Measurements from ENCODE around the gene ARHGEF28. TPM values are rescaled to one million over a fixed set of nuclear protein-coding genes. Genes with fewer than 3 reads are reported as not detected.

ARHGEF28 gene
- total and polyA plus RNA-seq, 8 donors: 13.9 to 156 (median 55.7) TPM

- no peak overlapping the region for H3K4me3 ChIP-seq
- H3K9me3 ChIP-seq: no peaks in the 10 kb centered on the region
- intact Hi-C loops (cut with DNase I; ENCODE audit: low total_unique reads): no loop called here
- no peaks in the 10 kb centered on the region for H3K36me3 ChIP-seq
- WGBS, 5 donors: 36 to 62% (median 60%) methylated on average over 3 of the region's 3 CpGs
- H3K4me1 ChIP-seq: peaks cover 23 to 43% (median 37%) of the 10 kb centered on the region in 4 donors
- no peaks in the 10 kb centered on the region for H3K27me3 ChIP-seq
- TF ChIP-seq POLR2AphosphoS5 (IDR thresholded peaks at IDR 0.05): no peak
- TF ChIP-seq, protein P1, sequence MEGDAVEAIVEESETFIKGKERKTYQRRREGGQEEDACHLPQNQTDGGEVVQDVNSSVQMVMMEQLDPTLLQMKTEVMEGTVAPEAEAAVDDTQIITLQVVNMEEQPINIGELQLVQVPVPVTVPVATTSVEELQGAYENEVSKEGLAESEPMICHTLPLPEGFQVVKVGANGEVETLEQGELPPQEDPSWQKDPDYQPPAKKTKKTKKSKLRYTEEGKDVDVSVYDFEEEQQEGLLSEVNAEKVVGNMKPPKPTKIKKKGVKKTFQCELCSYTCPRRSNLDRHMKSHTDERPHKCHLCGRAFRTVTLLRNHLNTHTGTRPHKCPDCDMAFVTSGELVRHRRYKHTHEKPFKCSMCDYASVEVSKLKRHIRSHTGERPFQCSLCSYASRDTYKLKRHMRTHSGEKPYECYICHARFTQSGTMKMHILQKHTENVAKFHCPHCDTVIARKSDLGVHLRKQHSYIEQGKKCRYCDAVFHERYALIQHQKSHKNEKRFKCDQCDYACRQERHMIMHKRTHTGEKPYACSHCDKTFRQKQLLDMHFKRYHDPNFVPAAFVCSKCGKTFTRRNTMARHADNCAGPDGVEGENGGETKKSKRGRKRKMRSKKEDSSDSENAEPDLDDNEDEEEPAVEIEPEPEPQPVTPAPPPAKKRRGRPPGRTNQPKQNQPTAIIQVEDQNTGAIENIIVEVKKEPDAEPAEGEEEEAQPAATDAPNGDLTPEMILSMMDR (IDR thresholded peaks at IDR 0.05): no peak
- no peak for TF ChIP-seq EP300 (IDR thresholded peaks at IDR 0.05)
- no peak for TF ChIP-seq POLR2A (IDR thresholded peaks at IDR 0.05)
- no peak overlapping the region for H3K27ac ChIP-seq
- DNase-seq: no peak
Observed at GRCh38 chr5:73729329-73729728, 103.3 kb downstream of the ARHGEF28 start.

GRCh38 chr5:73732045-73732444 lies 106.0 kb downstream of the ARHGEF28 start:
- intact Hi-C loops (cut with DNase I; ENCODE audit: low total_unique reads): no loop called here
- H3K4me3 ChIP-seq: no peak overlapping the region
- no peak overlapping the region for H3K27ac ChIP-seq
- 84 to 96% (median 93%) methylated on average over 2 of the region's 2 CpGs for WGBS, 5 donors
- H3K4me1 ChIP-seq: peaks cover 13 to 28% (median 20%) of the 10 kb centered on the region in 4 donors
- H3K9me3 ChIP-seq: no peaks in the 10 kb centered on the region
- no peaks in the 10 kb centered on the region for H3K36me3 ChIP-seq
- no peaks in the 10 kb centered on the region for H3K27me3 ChIP-seq
- no peak for TF ChIP-seq EP300 (IDR thresholded peaks at IDR 0.05)
- no peak for TF ChIP-seq POLR2AphosphoS5 (IDR thresholded peaks at IDR 0.05)
- no peak for TF ChIP-seq POLR2A (IDR thresholded peaks at IDR 0.05)
- TF ChIP-seq, protein P1 (IDR thresholded peaks at IDR 0.05): no peak
- no peak for DNase-seq

DNA sequence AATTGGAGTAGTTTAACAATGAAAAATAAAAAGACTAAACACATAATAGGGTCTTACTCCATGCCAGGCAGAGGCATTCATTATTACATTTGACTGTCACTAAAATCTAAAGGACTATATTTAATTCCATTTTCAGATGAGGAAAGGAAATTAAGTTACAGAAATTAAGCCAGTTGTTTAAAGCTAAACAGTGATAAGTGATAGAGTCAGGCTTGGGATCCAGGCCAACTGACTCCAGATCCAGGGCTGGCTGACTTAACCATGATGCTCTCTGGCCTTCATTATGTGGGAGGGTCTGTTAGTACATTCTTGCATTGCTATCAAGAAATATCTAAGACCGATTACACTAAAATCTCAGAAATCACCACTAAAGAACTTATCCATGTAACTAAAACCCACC lies 107.2 kb downstream of the ARHGEF28 start:
- no peaks in the 10 kb centered on the region for H3K36me3 ChIP-seq
- peak in 1 of 2 donors; percentile 71 for DNase-seq
- H3K27me3 ChIP-seq: no peaks in the 10 kb centered on the region
- H3K27ac ChIP-seq: no peak overlapping the region
- intact Hi-C loops (cut with DNase I; ENCODE audit: low total_unique reads): no loop called here
- H3K4me1 ChIP-seq: peaks cover 8 to 16% (median 10%) of the 10 kb centered on the region in 4 donors
- no peak overlapping the region for H3K4me3 ChIP-seq
- WGBS, 5 donors: 58 to 71% (median 67%) methylated on average over 1 of the region's 1 CpG
- H3K9me3 ChIP-seq: no peaks in the 10 kb centered on the region
- TF ChIP-seq EP300 (IDR thresholded peaks at IDR 0.05) (no peak), POLR2A (IDR thresholded peaks at IDR 0.05) (no peak), POLR2AphosphoS5 (IDR thresholded peaks at IDR 0.05) (no peak)
- TF ChIP-seq, protein P1 (IDR thresholded peaks at IDR 0.05): no peak

- Histone ChIP-seq H3K36me3 (no peaks in the 10 kb centered on the region), H3K27me3 (no peaks in the 10 kb centered on the region), H3K4me1 (peaks cover 0 to 6% (median 0%) of the 10 kb centered on the region in 4 donors), H3K27ac (no peak overlapping the region), H3K4me3 (no peak overlapping the region), H3K9me3 (no peaks in the 10 kb centered on the region)
- intact Hi-C loops (cut with DNase I; ENCODE audit: low total_unique reads): no loop called here
- DNase-seq: no peak
- TF ChIP-seq POLR2A (IDR thresholded peaks at IDR 0.05) (no peak), EP300 (IDR thresholded peaks at IDR 0.05) (no peak)
- WGBS, 5 donors: 45 to 93% (median 71%) methylated on average over 4 of the region's 4 CpGs
Observed at GRCh38 chr5:73735032-73735734, 109.2 kb downstream of the ARHGEF28 start.

DNA sequence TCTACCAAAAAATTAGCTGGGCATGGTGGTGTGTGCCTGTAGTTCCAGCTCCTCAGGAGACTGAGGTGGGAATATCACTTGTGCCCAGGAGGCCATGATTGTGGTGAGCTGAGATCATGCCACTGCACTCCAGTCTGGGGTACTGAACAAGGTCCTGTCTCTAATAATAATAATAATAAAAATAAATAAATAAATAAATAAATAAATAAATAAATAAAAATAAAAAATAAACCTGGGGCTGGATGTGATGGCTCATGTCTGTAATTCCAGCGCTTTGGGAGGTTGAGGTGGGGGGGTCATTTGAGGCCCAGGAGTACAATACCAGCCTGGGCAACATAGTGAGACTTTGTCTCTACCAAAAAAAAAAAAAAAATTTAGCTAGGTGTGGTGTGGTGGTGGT lies 113.7 kb downstream of the ARHGEF28 start:
- no peak overlapping the region for H3K4me3 ChIP-seq
- H3K36me3 ChIP-seq: no peaks in the 10 kb centered on the region
- TF ChIP-seq EP300 (IDR thresholded peaks at IDR 0.05): no peak
- TF ChIP-seq POLR2AphosphoS5 (IDR thresholded peaks at IDR 0.05): no peak
- no peak for TF ChIP-seq POLR2A (IDR thresholded peaks at IDR 0.05)
- TF ChIP-seq, protein P1 (IDR thresholded peaks at IDR 0.05): no peak
- peaks cover 0 to 14% (median 2%) of the 10 kb centered on the region in 4 donors for H3K4me1 ChIP-seq
- intact Hi-C loops (cut with DNase I; ENCODE audit: low total_unique reads): no loop called here
- H3K9me3 ChIP-seq: no peaks in the 10 kb centered on the region
- WGBS, 5 donors: 95 to 100% (median 97%) methylated on average over 1 of the region's 1 CpG
- H3K27me3 ChIP-seq: no peaks in the 10 kb centered on the region
- DNase-seq: no peak
- H3K27ac ChIP-seq: no peak overlapping the region
